ENCODE measurements around the gene BRD4.
A peak's percentile ranks its signal among the peaks of the same experiment; 100 is the strongest.

Gene BRD4

GRCh38 chr19:15307169-15307568, 25.2 kb downstream of the BRD4 start:
- no peak for DNase-seq

GRCh38 chr19:15305582-15306334, 26.6 kb downstream of the BRD4 start:
- DNase-seq, result no peak

DNA sequence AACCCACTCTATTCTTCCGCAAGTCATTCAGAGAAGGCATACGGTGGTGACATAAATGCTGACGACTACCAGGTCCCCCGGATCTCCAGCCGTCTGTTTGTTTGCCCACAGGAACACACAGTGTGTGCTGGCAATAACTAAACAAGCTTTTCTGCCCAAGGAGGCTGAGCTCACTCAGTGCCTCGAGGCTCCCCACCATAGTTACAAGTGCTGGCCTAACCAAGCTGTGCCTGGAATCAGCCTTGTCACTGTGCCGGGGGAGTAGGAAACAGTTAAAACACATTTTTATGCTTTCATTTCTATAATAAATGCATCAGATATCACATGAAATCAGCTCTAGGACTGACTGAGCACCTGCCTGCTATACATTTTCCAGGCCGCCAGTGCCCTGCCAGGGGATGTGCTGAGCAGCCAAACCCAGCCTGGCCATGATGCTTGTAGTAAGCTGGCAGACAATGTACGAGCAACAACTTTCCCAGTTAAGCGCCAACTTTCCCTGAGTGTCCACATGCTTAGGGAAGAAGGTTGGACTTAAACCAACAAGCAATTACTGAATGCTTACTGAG, 28.1 kb downstream of the BRD4 start:
- DNase-seq, result peak; percentile 39

DNA sequence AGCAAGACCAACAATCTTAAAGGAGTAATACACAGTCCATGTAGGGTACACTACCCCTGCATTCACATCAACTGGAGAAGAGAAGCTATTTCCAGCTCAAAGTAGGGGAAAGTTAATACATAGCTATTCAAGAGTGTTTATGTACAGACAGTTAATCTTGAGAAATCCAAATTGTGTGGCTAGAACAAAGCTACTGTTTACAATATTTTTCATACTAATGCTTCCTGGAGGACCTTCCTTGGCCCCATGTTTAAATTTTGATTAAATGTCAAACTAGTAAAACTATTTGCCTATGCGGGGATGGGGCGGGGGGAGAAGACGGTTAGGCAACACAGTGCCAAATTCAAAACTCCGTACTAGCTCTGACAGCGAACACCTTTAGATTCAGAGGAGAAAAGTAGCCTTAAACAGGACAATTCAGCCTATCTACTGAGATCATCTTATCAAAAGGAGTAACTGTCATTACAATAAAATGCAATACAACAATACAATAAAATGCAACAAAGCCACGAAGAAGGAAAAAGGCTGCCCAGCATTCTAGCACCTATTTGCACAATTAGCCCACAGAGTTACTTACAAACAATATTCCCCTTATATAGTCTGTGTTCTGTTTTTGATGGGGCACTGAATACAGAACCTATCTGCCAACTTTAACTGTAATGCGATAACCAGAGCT, 29.1 kb downstream of the BRD4 start:
- DNase-seq, result no peak

DNA sequence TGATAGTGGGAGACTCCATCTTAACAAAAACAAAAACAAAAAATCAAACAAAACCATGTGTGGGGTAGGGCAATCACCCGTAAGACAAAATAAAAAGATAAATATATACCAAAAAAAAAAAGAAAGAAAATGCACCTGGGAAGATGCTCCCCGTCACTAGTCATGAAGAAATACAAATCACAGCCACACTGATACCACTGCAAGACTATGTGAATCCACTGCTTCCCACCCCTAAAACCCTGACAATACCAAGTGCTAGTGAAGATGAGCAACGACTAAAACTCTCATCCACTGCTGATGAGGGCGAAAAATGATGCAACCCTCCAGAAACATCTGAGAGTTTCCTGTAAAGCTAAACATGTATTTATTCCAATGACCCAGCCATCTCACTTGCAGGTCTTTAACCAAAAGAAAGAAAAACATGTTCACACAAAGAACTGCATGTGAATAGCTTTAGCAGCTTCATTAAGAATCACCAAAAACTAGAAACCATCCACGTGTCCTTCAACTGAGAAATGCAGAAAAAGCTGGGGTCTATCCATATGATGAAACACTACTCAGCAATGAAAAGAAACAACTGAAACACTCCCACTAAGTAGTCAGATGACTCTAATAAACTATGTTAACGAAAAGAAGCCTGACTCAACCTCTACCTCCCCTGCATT, 31.7 kb downstream of the BRD4 start:
- DNase-seq, result peak; percentile 65

GRCh38 chr19:15299568-15300409, 32.5 kb downstream of the BRD4 start:
- no peak for DNase-seq

GRCh38 chr19:15298847-15299567, 33.3 kb downstream of the BRD4 start:
- no peak for DNase-seq

DNA sequence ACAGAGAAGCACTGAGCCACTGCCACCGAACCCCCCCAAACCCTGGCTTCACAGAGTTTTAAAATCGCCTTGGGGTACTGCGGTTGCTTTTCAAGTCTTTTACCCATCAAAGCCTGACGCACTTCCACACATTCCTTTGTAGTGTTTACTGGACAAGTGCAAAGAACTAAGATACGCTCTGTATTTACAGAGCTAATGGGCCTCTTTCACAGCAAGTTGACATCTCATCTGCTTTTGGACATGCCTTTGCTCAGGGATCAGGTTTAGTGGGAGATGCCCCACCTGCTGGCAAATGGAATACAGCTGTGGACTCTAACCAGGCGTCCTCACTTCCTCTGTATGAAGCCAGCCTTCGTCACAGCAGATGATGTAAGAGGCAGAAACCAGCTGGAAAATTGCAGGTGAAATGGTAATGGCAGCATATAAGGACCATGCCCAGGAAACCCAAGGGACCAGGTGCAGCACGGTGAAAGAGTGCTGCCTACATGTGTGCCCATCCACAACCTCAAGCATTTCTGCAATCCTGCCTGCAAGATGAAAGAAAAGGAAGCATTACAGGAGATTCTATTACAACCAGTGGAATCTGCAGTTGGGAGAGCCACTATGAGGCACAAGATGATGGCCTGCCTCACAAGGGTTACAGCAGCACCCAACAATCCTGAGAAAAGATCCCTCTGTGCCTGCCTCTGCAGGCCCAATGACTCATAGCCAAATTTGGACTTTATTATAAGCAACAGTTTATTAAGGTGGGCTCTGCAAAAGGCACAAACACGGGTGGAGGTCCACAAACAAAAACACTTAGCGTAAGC, 34.7 kb downstream of the BRD4 start:
- DNase-seq, result peak; percentile 33

- no peak for DNase-seq
These were observed 35.4 kb downstream of the BRD4 start for GRCh38 chr19:15296841-15297415.

DNA sequence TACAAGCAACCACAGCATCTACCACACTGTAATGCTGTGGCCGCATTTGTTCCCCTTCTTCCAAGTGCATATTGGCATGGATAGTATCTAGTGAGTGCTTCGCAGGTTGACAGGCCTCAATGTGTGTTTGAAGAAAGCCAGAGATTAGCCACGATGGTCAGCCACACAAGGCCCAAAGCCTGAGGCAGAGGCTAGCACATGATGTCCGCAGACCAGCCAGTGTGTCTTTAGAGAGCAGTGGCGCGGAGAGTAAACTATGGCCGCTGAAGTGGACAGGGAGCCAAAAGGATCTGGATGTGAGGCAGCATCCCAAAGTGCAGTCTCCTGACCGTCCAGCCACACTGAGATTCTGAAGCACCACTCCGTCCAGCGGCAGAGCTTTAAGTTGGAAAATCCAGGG, 36.0 kb downstream of the BRD4 start:
- DNase-seq, result no peak

DNA sequence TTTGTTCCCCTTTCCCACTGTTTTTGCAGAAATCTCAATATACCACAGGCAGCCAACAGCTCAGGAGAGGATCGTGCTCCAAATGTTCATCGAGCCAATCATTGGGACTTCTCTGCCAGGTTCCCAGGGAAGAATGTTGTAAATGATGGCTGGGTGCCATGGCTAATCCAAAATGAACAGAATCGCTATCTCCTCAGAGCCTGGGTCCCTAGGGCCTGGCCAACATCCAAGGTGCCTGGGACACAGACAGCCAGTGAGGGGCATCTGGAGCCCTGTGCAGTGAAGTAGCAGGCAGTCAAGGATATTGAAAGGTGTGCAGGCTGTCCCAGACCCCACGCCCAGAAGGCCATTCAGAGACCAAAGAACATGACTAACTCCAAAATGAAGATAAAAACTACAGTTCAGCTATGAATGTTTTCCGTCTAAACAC, 37.8 kb downstream of the BRD4 start:
- no peak for DNase-seq

DNA sequence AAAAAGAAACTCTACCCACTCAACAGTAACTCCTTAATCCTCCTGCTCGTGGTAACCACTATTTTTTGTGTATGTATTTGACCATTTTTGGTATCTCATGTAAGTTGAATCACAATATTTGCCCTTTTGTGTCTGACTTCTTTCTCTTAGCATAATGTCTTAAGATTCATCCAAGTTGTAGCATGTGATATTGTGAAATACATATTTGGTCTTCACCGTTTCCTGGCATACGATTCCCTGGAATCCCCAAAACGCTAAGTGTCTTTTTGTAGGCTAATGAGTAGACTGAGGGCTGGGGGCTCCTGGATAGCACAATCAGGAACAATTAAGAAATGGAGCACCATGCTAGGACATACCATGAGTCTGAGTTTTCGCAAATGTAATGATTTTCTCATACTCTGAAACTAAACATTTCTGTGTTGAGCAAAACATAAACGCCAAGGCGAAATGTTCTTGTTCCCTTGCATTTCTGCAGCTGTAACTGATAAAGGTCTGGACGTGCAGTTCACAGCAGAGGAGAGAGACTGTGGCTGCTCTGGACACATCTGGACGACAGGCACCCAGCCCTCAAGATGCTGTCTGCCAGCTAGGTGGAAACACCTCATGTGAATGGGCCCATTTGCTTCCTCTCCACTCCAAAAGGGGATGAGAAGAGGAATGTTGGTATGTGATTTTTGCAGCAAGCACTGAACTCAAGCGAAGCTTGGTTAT, 38.4 kb downstream of the BRD4 start:
- DNase-seq, result no peak

- no peak for DNase-seq
These were observed 39.3 kb downstream of the BRD4 start for GRCh38 chr19:15292847-15293582.

- DNase-seq, result no peak
These were observed 40.2 kb downstream of the BRD4 start for GRCh38 chr19:15292140-15292539.

GRCh38 chr19:15291548-15292021, 40.8 kb downstream of the BRD4 start:
- no peak for DNase-seq

DNA sequence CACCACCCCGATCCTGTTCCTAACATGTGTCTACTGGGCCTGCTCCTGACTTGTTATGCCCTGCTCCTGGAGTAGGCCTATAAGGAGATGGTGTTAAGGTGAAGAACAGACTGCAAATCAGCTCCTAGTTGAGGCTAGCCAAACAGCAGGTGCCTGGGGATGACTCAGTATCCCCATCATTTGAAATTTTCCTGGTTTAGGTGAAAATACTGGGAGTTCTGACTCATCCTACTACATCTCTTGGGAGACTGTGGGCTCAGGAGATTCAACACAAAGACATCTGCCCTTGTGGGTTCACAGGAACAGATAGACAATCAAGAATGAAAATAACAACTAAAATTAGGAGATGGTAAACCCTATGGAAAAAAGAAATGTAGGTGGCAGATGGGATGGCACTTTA, 41.2 kb downstream of the BRD4 start:
- no peak for DNase-seq

GRCh38 chr19:15290166-15290565, 42.2 kb downstream of the BRD4 start:
- DNase-seq, result no peak

GRCh38 chr19:15289673-15290072, 42.7 kb downstream of the BRD4 start:
- DNase-seq, result no peak

All from activated CD4-positive, alpha-beta T cell treated with anti-CD3 and anti-CD28 coated beads, Interleukin-2, Interleukin-6, amounts not matched to agents 100 ng/mL and 50 ng/mL, durations not matched to agents 16 hours and 8 hours (primary cell).